ENCODE results near the gene S100A5.
"Not testable (repeated sequence)": the region's sequence is repeated elsewhere in the genome, so short reads cannot be mapped to it uniquely, and the experiment has no call there.

S100A5 gene

GRCh38 chr1:153565529-153566374 is 25.0 kb upstream of the S100A5 start, which contains the start of gene S100A2:
Gene S100A2 (minus strand): TSS chr1:153565844. CDS start chr1:153563877, 1,967 bp downstream.
- Histone ChIP-seq H3K4me3 (ENCODE audit: low read length) (peak within 1 kb of the TSS; percentile 31; the same call in 1 of the 2 replicates), H3K9me3 (ENCODE audit: insufficient read depth, low read depth, low read length) (no peaks in the 10 kb centered on the region), H3K36me3 (ENCODE audit: insufficient read depth, low read depth, low read length) (no peaks in the 10 kb centered on the region), H3K9ac (ENCODE audit: low read depth, low read length) (peak within 1 kb of the TSS; percentile 75; the same call in 1 of the 2 replicates), H3K27ac (ENCODE audit: low read length) (no peak within 1 kb of the TSS), H3K4me1 (ENCODE audit: insufficient read depth, low read length) (peaks cover 24% of the 10 kb centered on the region), H3K27me3 (ENCODE audit: insufficient read depth, low read length) (no peaks in the 10 kb centered on the region)

GRCh38 chr1:153563991-153564390 is 23.3 kb upstream of the S100A5 start:
- Histone ChIP-seq H3K9me3 (ENCODE audit: insufficient read depth, low read depth, low read length) (no peaks in the 10 kb centered on the region), H3K27ac (ENCODE audit: low read length) (no peak overlapping the region), H3K9ac (ENCODE audit: low read depth, low read length) (no peak overlapping the region), H3K4me1 (ENCODE audit: insufficient read depth, low read length) (peaks cover 24% of the 10 kb centered on the region), H3K27me3 (ENCODE audit: insufficient read depth, low read length) (no peaks in the 10 kb centered on the region), H3K4me3 (ENCODE audit: low read length) (no peak overlapping the region), H3K36me3 (ENCODE audit: insufficient read depth, low read depth, low read length) (no peaks in the 10 kb centered on the region)

GRCh38 chr1:153563483-153563901 is 22.8 kb upstream of the S100A5 start:
- Histone ChIP-seq H3K4me3 (ENCODE audit: low read length) (no peak overlapping the region), H3K27ac (ENCODE audit: low read length) (no peak overlapping the region), H3K9ac (ENCODE audit: low read depth, low read length) (no peak overlapping the region), H3K4me1 (ENCODE audit: insufficient read depth, low read length) (peaks cover 24% of the 10 kb centered on the region), H3K27me3 (ENCODE audit: insufficient read depth, low read length) (no peaks in the 10 kb centered on the region), H3K36me3 (ENCODE audit: insufficient read depth, low read depth, low read length) (no peaks in the 10 kb centered on the region), H3K9me3 (ENCODE audit: insufficient read depth, low read depth, low read length) (no peaks in the 10 kb centered on the region)

GRCh38 chr1:153562021-153562420 is 21.3 kb upstream of the S100A5 start:
- peaks cover 12% of the 10 kb centered on the region for H3K4me1 ChIP-seq (ENCODE audit: insufficient read depth, low read length)
- H3K36me3 ChIP-seq (ENCODE audit: insufficient read depth, low read depth, low read length); H3K9me3 ChIP-seq (ENCODE audit: insufficient read depth, low read depth, low read length); H3K27ac ChIP-seq (ENCODE audit: low read length); H3K9ac ChIP-seq (ENCODE audit: low read depth, low read length); H3K4me3 ChIP-seq (ENCODE audit: low read length); H3K27me3 ChIP-seq (ENCODE audit: insufficient read depth, low read length): not testable (repeated sequence)

GRCh38 chr1:153561466-153561985 is 20.8 kb upstream of the S100A5 start:
- no peak overlapping the region for H3K9ac ChIP-seq (ENCODE audit: low read depth, low read length)
- H3K9me3 ChIP-seq (ENCODE audit: insufficient read depth, low read depth, low read length), result no peaks in the 10 kb centered on the region
- H3K27me3 ChIP-seq (ENCODE audit: insufficient read depth, low read length), result no peaks in the 10 kb centered on the region
- H3K27ac ChIP-seq (ENCODE audit: low read length), result no peak overlapping the region
- H3K4me3 ChIP-seq (ENCODE audit: low read length), result no peak overlapping the region
- no peaks in the 10 kb centered on the region for H3K36me3 ChIP-seq (ENCODE audit: insufficient read depth, low read depth, low read length)
- H3K4me1 ChIP-seq (ENCODE audit: insufficient read depth, low read length), result peaks cover 7% of the 10 kb centered on the region

GRCh38 chr1:153560771-153561465 is 20.2 kb upstream of the S100A5 start:
- Histone ChIP-seq H3K27me3 (ENCODE audit: insufficient read depth, low read length) (no peaks in the 10 kb centered on the region), H3K4me1 (ENCODE audit: insufficient read depth, low read length) (peaks cover 6% of the 10 kb centered on the region; the same call in 1 of the 2 replicates), H3K36me3 (ENCODE audit: insufficient read depth, low read depth, low read length) (no peaks in the 10 kb centered on the region), H3K4me3 (ENCODE audit: low read length) (no peak overlapping the region), H3K9ac (ENCODE audit: low read depth, low read length) (no peak overlapping the region), H3K27ac (ENCODE audit: low read length) (no peak overlapping the region), H3K9me3 (ENCODE audit: insufficient read depth, low read depth, low read length) (no peaks in the 10 kb centered on the region)

GRCh38 chr1:153560241-153560640 is 19.5 kb upstream of the S100A5 start:
- H3K4me1 ChIP-seq (ENCODE audit: insufficient read depth, low read length), result no peaks in the 10 kb centered on the region
- no peak overlapping the region for H3K27ac ChIP-seq (ENCODE audit: low read length)
- H3K4me3 ChIP-seq (ENCODE audit: low read length), result no peak overlapping the region
- no peaks in the 10 kb centered on the region for H3K36me3 ChIP-seq (ENCODE audit: insufficient read depth, low read depth, low read length)
- H3K27me3 ChIP-seq (ENCODE audit: insufficient read depth, low read length), result no peaks in the 10 kb centered on the region
- H3K9me3 ChIP-seq (ENCODE audit: insufficient read depth, low read depth, low read length), result no peaks in the 10 kb centered on the region
- no peak overlapping the region for H3K9ac ChIP-seq (ENCODE audit: low read depth, low read length)

- H3K4me1 ChIP-seq (ENCODE audit: insufficient read depth, low read length), result no peaks in the 10 kb centered on the region
- no peaks in the 10 kb centered on the region for H3K27me3 ChIP-seq (ENCODE audit: insufficient read depth, low read length)
- H3K4me3 ChIP-seq (ENCODE audit: low read length), result no peak overlapping the region
- no peak overlapping the region for H3K27ac ChIP-seq (ENCODE audit: low read length)
- H3K36me3 ChIP-seq (ENCODE audit: insufficient read depth, low read depth, low read length), result no peaks in the 10 kb centered on the region
- H3K9me3 ChIP-seq (ENCODE audit: insufficient read depth, low read depth, low read length), result no peaks in the 10 kb centered on the region
- no peak overlapping the region for H3K9ac ChIP-seq (ENCODE audit: low read depth, low read length)
Measured at GRCh38 chr1:153557877-153558276, 17.1 kb upstream of the S100A5 start.

GRCh38 chr1:153556348-153556747 is 15.6 kb upstream of the S100A5 start:
- Histone ChIP-seq H3K4me1 (ENCODE audit: insufficient read depth, low read length) (no peaks in the 10 kb centered on the region), H3K9ac (ENCODE audit: low read depth, low read length) (no peak overlapping the region), H3K4me3 (ENCODE audit: low read length) (no peak overlapping the region), H3K27ac (ENCODE audit: low read length) (no peak overlapping the region), H3K9me3 (ENCODE audit: insufficient read depth, low read depth, low read length) (no peaks in the 10 kb centered on the region), H3K27me3 (ENCODE audit: insufficient read depth, low read length) (no peaks in the 10 kb centered on the region), H3K36me3 (ENCODE audit: insufficient read depth, low read depth, low read length) (no peaks in the 10 kb centered on the region)

- Histone ChIP-seq H3K36me3 (ENCODE audit: insufficient read depth, low read depth, low read length) (no peaks in the 10 kb centered on the region), H3K9ac (ENCODE audit: low read depth, low read length) (no peak overlapping the region), H3K27ac (ENCODE audit: low read length) (no peak overlapping the region), H3K4me1 (ENCODE audit: insufficient read depth, low read length) (peaks cover 8% of the 10 kb centered on the region; the same call in 1 of the 2 replicates), H3K27me3 (ENCODE audit: insufficient read depth, low read length) (no peaks in the 10 kb centered on the region), H3K9me3 (ENCODE audit: insufficient read depth, low read depth, low read length) (no peaks in the 10 kb centered on the region), H3K4me3 (ENCODE audit: low read length) (no peak overlapping the region)
Measured at GRCh38 chr1:153553830-153554541, 13.3 kb upstream of the S100A5 start.

- Histone ChIP-seq H3K9ac (ENCODE audit: low read depth, low read length) (no peak overlapping the region), H3K36me3 (ENCODE audit: insufficient read depth, low read depth, low read length) (no peaks in the 10 kb centered on the region), H3K4me3 (ENCODE audit: low read length) (no peak overlapping the region), H3K27me3 (ENCODE audit: insufficient read depth, low read length) (no peaks in the 10 kb centered on the region), H3K4me1 (ENCODE audit: insufficient read depth, low read length) (peaks cover 9% of the 10 kb centered on the region; the same call in 1 of the 2 replicates), H3K27ac (ENCODE audit: low read length) (no peak overlapping the region), H3K9me3 (ENCODE audit: insufficient read depth, low read depth, low read length) (no peaks in the 10 kb centered on the region)
Measured at GRCh38 chr1:153553096-153553495, 12.4 kb upstream of the S100A5 start.
